Measurements from ENCODE around the gene SPCS2. TPM values are rescaled to one million over a fixed set of nuclear protein-coding genes. Genes with fewer than 3 reads are reported as not detected.
"Not testable (repeated sequence)": the region's sequence is repeated elsewhere in the genome, so short reads cannot be mapped to it uniquely, and the experiment has no call there.

SPCS2 gene
- total RNA-seq, 1 donor from 2014 or later, result 15.9 TPM

- DNase-seq (ENCODE audit: low spot score), result peak; percentile 48
Observed at GRCh38 chr11:74949753-74950137, 679 bp downstream of the SPCS2 start.

GRCh38 chr11:74950374-74950969, 1.4 kb downstream of the SPCS2 start:
- DNase-seq (ENCODE audit: low spot score), result no peak

DNA sequence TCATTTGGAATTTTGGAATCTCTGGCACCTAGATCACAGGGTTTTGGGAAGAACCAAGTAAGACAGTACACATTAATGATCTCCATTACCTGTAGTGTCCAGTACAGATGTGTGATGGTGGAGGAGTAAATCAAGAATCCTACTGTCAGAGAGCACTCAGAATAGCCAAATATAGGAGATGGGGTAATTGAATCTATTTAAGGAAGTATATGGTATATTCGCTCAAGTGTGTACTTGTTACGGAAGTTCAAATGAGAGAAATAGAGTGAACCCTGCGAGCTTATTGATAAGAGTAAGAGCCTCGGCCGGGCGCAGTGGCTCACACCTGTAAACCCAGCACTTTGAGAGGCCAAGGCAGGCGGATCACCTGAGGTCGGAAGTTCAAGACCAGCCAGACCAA, 2.2 kb downstream of the SPCS2 start:
- no peak for DNase-seq (ENCODE audit: low spot score)

DNA sequence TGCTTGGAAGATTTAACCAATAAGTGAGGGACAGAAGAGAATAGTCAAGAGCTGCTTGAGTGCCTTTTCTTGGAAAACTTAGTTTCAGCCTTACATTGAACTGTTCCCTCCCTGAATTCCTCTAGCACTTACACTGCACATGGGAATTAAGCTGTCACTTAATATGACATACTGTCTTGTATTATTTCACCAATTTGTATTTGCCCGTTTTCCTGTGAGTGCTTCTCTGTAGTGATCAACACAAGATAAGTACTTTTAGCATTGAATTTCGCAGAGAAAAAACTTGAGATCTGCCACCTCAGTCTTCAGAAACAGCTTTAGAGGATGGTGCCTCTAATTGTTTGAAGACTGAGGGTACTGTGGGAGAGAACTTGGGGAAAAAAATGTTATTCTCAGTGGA, 3.7 kb downstream of the SPCS2 start:
- no peak for DNase-seq (ENCODE audit: low spot score)

DNA sequence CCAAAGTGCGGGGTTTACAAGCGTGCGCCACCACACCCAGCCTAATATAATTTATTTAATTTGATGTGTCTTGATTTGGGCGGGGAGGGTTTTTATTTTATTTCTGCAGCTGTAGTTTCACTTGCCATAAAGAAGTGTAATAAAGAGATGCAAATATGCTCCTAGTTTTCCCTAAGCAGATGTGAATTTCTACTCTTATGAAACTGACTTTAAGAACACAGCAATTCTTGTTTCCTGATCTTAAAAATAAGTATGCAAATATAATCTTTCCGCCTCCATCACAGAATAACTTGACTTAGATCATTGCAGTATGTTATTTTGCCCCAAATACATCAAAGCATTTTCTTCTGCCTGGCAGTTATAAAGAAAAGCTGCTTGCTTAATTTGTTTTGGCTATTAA, 4.4 kb downstream of the SPCS2 start:
- DNase-seq (ENCODE audit: low spot score), result no peak

GRCh38 chr11:74954199-74954598, 5.1 kb downstream of the SPCS2 start:
- no peak for DNase-seq (ENCODE audit: low spot score)

DNA sequence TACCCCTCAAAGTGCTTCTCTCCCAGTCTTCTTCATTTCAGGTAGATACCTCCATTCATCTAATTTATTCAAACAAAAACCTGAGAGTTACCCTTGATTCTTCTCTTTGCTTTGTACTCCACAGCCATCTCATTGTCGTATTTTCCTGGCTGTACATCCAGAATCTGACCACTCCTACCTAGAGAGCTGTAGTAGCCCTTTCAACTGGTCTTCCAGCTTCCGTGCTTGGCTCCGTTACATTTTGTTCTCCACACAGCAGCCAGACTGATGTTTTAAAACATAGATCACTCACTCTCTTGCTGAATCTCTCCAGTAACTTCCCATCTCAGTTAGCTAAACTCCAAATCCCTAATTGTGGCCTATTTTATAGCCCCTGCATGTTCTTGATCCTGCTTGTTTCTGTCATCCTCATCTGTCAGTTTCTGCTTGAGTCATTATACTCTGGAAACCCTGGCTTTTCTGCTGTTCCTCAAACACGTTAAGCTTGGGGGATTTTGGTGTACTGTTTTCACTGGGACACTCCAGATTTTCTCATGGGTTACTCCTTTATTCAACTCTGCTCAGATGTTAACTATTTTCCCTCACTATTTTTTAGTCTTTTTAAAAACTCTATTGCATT, 7.4 kb downstream of the SPCS2 start:
- peak; percentile 94 for DNase-seq (ENCODE audit: low spot score)

- DNase-seq (ENCODE audit: low spot score), result no peak
Observed at GRCh38 chr11:74957937-74958629, 9.0 kb downstream of the SPCS2 start.

DNA sequence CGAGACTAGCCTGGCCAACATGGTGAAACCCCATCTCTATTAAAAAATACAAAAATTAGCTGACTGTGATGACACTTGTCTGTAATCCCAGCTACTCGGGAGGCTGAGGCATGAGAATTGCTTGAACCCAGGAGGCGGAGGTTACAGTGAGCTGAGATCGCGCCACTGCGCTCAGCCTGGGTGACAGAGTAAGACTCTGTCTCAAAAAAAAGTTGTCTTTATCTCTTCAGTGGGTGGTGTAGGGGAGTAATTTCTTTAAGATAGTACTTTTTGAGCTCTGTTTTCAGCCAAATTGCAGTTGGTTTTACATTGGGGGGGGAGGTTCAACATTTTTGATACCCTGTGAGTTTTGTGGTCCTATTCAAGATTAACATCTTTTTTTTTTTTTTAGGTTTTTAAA, 11.1 kb downstream of the SPCS2 start:
- not testable (repeated sequence) for DNase-seq (ENCODE audit: low spot score)

DNA sequence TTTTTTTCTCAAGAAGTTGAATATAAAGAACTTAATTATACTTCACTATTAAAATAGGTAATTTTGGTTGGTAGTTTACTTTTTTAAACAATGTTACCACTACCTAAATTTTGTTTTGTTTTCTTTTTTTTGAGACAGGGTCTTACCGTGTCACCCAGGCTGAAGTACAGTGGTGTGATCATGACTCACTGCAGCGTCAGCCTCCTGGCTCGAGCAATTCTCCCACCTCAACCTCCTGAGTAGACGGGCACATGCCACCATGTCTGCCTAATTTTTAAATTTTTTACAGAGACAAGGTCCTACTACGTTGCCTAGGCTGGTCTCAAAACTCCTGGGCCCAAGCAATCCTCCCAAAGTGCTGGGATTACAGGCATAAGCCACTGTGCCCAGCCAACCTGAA, 17.6 kb downstream of the SPCS2 start:
- DNase-seq (ENCODE audit: low spot score), result no peak

- DNase-seq (ENCODE audit: low spot score), result no peak
Observed at GRCh38 chr11:74970852-74971395, 21.9 kb downstream of the SPCS2 start.

- no peak for DNase-seq (ENCODE audit: low spot score)
Observed at GRCh38 chr11:74971424-74971823, 22.4 kb downstream of the SPCS2 start.

- DNase-seq (ENCODE audit: low spot score), result no peak
Observed at GRCh38 chr11:74978041-74978440, 29.0 kb downstream of the SPCS2 start.

- DNase-seq (ENCODE audit: low spot score), result no peak
Observed at GRCh38 chr11:74980634-74981033, 31.6 kb downstream of the SPCS2 start.

DNA sequence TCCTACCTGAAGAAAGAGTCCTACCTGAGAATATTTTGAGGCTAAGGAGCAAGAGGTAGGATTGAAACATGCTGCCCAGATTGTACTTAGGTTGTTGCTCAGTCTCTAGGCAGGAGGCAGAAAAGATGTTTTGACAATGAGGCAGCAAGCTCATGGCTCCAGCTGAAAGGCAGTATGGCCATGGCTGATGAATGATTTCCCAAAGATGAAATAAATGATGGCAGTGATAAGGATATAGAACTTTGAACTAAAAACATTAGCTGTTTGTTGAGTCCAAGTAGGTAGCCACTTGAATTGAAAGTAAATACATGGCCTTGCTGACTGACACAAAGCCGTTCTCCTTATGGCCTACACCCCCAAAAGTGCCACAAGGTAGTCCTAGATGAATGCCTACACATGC, 32.8 kb downstream of the SPCS2 start:
- no peak for DNase-seq (ENCODE audit: low spot score)

GRCh38 chr11:74984070-74984469, 35.0 kb downstream of the SPCS2 start:
- DNase-seq (ENCODE audit: low spot score), result no peak

GRCh38 chr11:74984730-74985129, 35.7 kb downstream of the SPCS2 start:
- no peak for DNase-seq (ENCODE audit: low spot score)

DNA sequence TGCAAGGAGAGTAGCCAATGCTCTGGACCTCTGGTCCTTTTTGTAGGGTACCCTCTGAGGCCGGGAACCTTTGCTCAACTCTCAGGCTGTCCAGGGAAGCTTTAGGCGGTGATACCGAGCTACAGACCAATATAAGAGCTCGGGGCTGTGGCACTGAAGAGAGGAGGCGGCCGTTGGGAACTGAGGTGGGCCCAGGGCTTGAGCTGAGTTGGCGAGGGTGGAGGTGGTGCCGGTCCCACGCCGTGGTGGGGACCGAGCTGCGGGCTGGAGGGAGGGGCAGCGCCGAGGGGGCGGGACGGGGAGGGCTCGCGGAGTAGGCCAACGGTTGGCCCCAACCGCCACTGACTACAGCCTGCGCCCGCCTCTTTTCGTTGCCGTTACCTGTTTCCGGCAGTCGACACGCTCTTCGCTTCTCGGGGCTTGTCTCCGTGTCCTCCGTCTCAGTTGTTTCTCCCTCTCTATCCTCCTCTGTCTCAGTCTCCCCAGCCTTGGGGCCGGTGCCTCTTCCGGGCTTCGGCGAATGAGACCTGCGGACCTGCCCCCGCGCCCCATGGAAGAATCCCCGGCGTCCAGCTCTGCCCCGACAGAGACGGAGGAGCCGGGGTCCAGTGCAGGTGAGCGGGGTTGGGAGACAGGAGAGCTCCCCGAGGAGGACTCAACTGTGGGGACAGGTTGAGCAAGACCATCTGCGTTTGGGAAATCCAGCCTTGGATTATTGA, 39.6 kb downstream of the SPCS2 start, which contains the start of gene NEU3:
TSS of gene NEU3 (plus strand) at position 393 of the 719 bp plus-strand sequence. CDS start at position 521, 128 bp downstream.
- peak; percentile 77 for DNase-seq (ENCODE audit: low spot score)

- DNase-seq (ENCODE audit: low spot score), result peak; percentile 24
Observed at GRCh38 chr11:74989260-74989638, 40.2 kb downstream of the SPCS2 start.

- not testable (repeated sequence) for DNase-seq (ENCODE audit: low spot score)
Observed at GRCh38 chr11:74990150-74990549, 41.1 kb downstream of the SPCS2 start.

GRCh38 chr11:74990941-74991340, 41.9 kb downstream of the SPCS2 start:
- DNase-seq (ENCODE audit: low spot score), result no peak

GRCh38 chr11:74992852-74993251, 43.8 kb downstream of the SPCS2 start:
- DNase-seq (ENCODE audit: low spot score), result no peak
